HG02885 (cell line): Measurements from ENCODE around the gene LAMB3.

ENCODE experiments used
- ATAC-seq: cut with Tn5 transposase; IDR thresholded peaks from one replicate; pipeline ENCODE4 v1.9.1; 2021; ENCODE audit warnings: mild to moderate bottlenecking; ENCODE audit not compliant: unreplicated experiment, poor library complexity

Gene LAMB3

DNA sequence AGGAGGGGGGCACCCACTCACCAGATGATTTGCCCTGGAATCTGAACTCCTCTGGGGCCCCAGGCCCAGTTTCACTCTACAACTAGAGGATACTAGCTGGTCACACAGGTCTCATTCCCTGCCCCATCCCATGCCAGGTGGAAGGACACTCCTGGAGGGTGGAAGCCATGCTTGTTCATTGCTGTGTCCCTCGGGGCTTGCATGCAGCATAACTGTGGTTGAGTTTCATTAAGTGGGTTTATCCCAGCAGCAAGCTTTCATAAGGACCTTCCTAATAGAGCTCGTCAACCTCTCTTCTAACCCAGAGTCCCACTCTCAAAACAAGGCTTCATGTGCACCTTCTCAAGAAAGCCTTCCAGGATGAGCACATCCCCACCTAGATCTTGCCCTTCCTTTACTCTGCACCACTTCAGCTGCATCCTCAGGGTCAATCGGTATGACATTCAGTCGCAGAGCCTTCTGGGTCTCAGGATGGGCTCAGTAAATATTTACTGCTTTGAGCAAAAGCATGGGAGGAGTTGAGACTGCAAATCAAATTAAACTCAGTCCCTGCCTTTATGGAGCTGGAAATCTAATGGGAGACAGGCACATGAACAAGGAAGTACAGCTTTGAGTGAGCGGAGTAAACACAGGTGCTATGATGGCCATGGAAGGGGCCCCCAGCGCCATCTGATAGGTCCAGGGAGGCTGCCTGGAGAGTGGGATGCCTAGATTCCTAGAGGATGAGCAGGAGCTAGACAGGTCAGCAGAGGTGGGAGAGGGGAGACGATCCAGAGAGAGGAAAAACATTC, 32.3 kb downstream of the LAMB3 start:
- ATAC-seq: no peak

DNA sequence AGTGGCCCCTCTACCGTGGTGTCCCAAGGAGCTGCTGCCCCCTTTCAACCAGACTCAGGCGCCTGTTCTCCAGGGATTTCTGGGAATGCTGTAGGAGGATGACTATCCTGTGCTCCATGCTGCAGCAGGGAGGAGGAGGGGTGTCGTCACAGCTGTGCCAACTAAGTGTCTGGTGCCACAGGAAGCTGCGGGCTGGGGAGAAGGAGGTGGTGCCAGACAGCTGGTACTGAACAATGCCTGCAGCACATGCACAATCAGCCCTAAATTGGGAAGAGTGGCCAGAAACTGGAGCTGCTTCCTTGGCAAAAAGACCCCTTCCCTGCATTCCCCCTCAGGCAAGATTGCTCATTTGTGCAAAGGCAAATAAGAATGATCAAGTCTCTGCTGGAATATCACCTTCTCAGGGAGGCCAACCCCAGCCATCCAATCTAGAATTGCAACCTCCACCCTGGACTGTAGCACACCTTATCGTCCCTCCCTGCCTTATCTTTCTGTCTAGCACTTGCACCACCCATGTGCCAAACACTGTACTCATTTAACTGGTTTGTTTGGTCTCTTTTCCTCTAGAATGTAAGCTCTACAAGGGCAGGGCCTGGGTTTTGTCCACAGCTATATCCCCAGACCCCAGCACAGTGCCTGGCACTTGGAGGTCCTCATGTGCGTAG, 33.3 kb downstream of the LAMB3 start:
- ATAC-seq: no peak

DNA sequence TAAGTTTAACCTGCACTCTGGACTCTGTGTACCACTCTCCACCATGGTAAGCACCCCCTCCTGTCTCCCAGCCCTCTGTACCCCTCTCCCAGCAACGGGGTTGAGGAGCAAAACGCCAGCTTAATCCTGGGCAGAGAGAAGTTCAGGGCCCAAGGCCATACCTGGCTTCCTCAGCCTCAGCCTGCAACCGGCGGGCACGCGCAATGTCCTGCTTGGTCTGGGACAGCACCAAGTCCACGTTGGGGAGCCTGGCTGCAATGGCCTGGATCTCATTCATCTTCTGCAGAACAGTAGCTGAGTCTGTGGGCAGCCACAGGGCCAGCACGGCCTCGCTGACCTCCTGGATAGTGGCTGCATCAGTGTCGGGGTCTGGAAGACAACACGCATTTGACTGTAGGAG, 33.9 kb downstream of the LAMB3 start:
- no peak for ATAC-seq

DNA sequence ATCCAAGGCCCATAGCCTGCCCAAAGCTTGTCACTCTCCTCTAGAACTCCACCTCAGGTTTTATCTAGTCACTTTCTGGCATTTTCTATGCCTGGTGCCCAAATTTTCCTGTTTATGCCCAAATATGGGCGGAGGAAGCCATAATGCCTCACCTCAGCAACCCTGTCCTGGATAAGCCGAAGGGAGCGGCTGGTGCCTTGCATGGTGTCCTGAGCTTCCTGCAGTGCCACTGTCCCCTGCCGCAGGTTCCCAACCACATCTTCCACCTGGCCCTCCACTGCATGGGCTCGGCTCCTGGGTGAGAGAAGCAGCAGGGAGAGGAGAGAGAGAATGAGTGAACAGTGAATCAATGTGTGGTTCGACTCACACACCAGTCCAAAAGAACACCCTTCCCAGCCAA, 34.5 kb downstream of the LAMB3 start:
- ATAC-seq: no peak

DNA sequence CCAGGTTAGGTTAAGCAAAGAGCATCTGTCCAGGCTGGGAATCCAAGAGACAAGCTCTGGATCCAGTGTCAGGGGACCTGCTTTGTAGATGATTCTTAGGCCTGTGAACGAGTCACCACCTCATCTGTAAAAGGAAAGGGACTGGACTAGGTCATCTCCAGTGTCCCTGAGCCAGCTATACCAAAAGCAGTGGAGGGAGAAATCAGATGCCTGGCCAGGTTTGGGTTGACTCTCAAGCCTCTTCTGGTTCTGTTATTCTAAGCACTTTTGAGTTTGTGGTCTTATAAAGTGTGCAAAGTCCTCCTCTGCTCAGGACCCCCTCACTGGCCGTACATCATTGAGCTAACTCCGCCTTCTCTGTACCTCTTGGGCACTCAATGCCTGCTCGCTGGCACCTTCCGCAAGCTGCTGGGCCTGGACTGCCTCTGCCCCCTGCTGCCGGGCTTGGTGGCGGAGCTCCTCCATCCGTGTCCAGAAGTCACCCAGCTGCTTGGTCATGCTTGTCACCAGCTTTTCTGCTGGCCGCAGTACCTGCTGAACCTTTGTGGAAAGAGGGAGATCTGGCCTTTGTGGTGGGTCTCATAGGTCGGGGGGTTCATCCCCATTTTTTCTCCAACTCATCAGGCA, 35.1 kb downstream of the LAMB3 start:
- ATAC-seq: no peak

DNA sequence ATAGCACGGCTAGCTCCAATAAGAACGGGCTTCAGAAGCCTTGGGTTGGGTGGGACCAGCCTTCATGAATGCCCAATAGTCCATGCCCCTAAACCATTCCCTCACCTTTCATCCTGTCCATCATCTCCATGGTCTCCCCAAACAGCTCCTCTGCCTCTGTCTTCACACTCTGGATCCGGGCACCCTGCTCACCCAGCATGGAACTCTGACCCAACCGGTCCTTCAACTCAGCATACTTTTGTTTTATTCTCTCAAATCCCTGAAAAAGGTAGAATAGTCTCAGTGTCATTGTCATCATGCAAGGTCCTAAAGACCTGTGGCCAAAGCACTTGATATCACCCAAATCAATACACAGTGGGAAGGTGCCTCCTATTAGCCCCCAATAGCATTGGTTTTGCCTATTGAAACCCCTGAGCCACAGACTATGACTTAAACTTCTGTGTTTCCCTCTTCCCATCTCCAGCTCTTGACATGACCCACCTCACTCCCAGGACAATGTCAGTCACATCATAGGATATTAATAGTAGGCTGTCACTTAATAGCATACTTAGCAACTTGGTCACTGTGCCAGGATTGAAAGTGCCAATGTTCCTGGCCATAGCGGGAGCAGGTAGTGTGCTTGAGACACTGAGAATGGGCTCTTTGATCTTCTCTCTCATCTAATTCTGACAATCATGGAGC, 35.7 kb downstream of the LAMB3 start:
- no peak for ATAC-seq

DNA sequence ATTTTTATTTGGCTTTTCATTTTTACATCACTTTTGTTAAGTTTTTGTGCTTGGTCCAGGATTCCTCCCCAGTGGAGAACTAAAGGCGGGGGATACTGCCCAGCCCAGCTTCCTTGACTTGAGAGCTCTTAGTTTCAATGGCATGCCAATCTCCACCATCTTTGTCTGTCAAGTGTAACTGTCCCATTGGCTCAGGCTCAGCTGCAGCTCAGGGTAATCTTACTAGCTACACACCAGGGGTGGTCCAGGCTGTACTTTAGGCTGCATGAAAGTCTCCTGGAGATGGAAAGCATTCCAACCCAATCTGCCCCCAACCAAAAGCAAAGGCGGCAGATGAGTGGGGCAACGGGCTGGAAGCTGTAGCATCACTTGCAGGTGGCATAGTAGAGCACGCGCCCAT, 37.3 kb downstream of the LAMB3 start:
- ATAC-seq: no peak

DNA sequence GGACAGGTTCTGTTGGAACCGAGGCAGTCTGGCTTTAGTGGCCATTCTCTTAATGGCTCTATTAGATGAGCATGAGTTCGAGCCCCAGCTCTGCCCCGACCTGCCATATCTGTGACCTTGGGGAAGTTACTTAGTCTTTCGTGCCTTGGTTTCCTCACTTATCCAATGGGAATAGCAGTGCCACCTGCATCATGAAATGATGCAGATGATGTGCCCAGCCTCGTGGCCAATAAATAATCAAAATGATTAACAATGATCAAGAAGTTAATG, 38.1 kb downstream of the LAMB3 start:
- ATAC-seq: no peak

DNA sequence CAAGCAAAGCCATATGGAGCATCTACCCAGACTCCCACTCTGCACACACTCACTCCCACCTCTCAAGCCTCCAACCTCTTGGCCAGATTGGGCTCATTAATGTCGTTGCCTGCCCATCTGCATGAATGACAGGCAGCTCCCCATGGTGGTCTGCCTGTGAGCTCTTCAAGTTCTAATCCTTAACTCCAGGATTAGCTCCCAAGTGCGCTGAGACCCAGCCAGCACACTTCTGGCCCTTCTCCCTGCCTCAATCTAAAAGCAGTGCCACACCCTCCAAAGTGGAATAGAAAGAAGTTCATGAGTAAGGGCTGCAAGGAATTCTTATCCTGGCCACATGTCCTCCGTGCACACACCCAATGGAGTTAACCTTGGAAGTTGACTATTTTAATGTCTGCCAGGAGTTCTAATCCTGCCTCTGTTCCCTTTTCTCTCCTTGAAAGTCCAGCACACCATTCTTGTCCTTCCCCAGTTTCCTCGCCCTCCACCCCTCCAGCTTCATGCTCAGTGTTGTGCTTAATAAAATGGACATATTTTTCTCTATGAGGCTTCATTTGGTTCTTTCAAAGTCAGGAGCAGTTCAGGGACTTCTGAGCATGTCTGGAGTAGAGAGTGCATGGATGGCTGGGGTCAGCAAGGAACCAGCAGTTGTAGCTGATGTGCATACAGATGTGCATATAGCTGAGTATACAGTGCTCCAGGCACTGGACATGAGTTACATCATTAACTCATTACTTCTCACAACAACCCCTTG, 38.6 kb downstream of the LAMB3 start:
- ATAC-seq: no peak

DNA sequence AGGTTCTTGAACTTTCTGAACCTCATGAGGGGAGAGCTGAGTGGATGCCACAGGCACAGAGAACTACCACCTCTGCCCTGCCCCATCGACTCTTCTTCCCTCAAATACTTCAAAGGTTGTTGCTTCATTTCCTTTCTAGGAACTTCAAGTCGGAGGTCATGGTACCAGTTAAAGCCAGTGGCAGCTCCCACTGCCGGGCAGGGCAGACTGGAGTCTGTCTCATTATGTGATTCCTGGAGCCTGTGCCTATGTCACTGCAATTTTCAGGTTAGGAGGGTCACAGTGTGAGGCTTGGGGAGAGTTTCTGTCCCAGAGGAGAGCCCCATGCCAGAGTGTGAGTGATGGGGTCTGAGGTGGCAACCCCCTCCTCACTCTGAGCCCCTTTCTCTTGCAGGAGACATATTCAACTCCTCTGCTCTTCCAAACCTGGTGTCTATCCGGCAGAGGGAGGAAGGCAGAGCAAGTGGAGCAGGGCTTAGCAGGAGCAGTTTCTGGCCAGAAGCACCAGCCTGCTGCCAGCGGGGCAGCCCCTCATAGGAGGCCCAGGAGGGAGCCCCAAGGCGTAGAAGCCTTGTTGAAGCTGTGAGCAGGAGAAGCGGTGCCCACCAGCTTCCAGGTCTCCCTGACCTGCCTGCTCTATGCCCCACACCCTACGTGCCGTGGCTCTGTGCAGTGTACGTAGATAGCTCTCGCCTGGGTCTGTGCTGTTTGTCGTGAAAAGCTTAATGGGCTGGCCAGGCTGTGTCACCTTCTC, 39.4 kb downstream of the LAMB3 start:
- no peak for ATAC-seq

DNA sequence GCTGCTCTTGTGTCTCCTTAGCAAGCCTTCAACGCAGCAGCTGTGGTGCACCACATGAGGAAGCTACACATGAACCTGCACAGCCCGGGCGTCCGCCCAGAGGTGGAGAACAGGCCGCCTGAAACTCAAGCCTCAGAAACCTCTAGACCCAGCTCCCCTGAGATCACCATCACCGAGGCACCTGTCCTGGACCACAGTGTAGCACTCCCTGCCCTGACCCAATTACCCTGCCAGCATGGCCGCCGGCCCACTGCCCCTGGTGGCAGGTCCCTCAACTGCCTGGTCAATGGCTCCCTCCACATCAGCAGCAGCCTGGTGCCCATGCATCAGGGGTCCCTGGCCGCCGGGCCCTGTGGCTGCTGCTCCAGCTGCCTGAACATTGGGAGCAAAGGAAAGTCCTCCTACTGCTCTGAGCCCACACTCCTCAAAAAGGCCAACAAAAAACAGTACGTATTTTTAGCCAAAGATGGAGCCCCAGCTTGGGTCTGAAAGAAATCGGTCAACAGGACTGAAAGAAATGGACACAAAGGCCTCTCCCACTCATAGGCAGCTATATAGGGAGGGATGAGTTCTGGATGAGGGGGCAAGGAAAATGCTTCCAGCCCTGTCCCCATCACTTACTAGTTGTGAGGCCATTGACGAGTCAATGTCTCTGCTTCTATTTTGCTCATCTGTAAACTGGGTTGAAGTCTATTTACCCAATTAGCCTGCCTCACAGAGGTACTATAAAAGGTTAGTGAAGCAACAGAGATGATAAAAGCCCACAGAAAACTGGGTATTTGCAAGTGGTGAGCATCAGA, 40.3 kb downstream of the LAMB3 start:
- ATAC-seq: peak; percentile 41

DNA sequence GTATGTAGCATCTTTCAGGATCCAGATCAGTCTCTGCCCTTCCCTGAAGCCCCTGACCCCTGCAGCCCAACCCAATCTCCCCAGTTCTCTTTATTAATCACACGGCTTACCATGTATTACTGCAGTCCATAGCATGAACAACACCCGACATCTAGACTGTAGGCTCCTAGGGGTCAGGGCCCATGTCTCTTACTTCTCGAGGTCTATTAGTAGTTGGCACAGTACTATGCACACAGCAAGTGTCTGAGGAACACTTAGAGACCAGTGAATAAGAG, 41.7 kb downstream of the LAMB3 start:
- no peak for ATAC-seq

DNA sequence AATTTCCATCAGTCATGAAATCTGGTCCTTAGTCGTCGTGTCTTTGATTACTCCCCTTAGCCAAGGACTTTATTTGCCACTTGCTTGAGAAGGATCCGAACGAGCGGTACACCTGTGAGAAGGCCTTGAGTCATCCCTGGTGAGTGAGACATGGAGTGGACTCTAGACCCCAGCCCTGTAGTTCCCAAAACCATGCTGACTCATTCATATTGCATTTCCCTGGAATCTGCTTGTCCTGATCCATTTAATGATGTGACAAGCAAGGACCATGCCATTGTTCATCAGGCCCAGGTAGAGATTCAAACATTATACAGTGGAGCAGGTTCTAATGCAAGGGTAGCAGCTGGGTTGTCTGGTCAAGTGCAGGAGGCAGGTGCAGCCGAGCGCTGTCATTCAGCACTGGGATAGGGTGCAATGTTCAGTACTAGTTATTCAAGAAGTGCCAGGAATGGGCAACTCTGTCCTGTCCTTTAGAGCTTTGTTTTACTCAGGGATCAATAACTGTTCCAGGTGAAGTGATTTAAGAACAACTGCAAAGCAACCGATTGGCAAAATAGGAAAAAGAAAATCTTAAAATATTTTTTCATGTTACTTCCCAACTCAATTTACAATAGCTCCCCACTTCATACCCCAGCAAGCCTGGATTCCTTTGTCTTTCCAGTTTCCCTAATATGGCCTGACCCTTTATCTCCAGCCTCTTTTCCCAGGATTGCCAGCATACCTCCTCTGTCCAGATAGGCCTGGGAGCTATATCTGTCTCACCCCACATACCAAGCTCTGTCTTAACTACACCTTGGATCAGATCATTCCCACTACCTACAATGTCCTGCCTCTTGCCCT, 42.2 kb downstream of the LAMB3 start:
- no peak for ATAC-seq

DNA sequence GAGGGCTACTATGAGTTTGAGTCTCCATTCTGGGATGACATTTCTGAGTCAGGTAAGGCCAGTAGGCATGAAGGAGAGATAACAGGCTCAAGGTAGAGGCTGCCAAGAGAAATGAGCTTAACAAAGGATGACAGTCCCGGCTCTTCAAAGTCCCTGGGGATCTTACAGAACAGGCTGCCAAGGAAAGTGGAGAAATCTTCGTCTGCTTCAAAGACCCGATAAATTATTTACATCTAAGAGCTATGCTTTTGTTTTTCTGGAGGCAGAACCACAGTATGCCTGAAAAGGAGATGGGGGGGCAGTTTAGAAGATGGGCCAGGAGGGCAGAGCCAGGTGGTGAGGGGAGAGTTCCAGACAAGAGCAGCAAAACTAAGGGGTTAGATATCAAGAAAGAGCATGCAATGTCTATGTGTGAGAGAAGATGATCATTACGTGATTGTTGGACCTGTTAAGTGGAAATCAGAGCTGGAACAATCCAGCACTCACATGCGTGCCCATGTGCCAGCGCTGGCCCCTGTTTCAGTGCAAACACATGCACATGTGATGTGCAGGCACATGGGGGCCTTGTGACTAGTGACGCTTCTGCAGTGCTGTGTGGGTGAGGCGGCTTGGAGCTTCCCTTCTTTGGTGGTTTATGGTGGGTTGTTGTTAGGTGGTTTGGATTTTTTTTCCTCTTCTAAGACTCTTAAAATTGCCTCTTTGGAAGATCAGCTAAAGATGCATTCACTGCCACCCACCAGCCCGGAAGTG, 43.0 kb downstream of the LAMB3 start:
- ATAC-seq: no peak

DNA sequence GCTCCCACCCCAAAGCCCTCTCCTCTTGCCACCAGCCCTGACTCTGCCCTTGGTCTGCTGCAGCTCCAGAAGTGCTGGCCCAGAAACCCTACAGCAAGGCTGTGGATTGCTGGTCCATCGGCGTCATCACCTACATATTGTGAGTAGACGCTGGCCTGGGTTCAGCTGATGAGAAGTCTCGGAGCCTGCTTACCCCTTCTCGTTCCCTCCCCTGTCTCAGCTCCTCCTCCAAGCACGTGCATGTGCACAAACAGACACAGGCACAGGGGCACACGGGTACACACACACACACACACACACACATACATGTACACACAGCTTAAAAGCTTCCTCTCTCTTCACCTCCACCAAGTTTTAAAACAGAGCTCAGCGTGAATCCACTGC, 44.4 kb downstream of the LAMB3 start:
- ATAC-seq: peak; percentile 25

DNA sequence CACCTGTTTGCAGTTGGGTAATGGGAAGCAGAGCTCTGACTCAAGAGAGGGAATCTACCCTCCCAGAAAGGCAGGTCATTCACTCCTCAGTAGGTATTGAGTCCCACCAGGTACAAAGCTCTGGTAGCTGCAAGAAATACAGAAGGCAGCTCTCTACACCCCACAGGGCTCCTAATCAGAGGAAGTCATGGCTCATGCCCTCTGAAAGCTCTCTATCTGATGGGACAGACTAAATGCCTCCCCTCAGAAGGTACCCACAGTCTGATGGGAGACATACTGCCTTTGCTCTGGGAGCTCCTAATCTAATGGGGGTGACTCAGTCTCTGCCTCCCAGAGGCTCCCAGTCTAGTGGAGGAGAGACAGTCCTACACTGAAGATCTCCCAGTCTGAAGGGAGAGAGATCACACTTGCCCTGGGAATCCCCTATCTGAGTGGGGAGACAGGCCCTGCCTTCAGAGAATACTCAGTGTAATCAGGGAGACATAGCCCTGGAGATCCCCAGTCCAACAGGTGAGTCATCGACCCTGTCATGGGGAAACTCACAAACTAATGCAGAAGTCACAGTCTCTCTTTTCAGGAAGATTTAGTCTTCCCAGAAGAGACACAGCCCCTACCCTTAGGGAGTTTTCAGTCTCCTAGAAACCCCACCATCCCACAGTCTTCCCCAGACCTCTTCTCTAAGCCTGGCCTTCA, 45.0 kb downstream of the LAMB3 start:
- ATAC-seq: peak; percentile 82

DNA sequence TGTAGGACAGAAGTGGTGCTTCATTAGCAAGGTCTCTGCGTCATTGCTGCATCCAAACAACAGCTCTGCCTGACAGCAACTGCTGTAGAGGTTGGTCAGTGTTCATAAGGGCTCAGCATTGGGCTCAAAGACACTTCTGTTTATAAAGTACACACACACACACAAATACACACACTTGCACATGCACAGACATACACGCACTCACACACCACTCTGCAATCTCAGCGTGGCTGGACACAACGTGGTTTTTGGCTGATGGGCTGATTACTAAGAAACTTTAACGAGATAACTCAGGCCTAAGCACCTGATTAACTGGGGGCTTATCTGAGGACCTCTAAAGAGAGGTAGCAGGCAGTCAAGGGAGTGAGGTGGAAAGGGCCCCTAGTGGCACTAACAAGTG, 48.3 kb downstream of the LAMB3 start:
- no peak for ATAC-seq
